Spinal cord (tissue), 10 donors: ENCODE measurements around the gene SH2D4B. TPM values are rescaled to one million over a fixed set of nuclear protein-coding genes. Genes with fewer than 3 reads are reported as not detected.
"Not testable (repeated sequence)": the region's sequence is repeated elsewhere in the genome, so short reads cannot be mapped to it uniquely, and the experiment has no call there.

ENCODE experiments used
- DNase-seq, 6 donors: peaks; one replicate each; pipeline versions ENCODE4 v3.0.0 to v3.0.0-alpha.2; 2013 to 2015; ENCODE audit warnings: low spot score in 6 of 6, low read depth in 4 of 6
- H3K27ac ChIP-seq: one replicate; pipeline ENCODE4 v1.5.1; 2013; ENCODE audit warnings: low read depth, low read length, control low read depth
- H3K27me3 ChIP-seq: one replicate; pipeline ENCODE4 v1.6.1; 2013; ENCODE audit warnings: low read length; ENCODE audit not compliant: control insufficient read depth, insufficient read depth
- H3K36me3 ChIP-seq: one replicate; pipeline ENCODE4 v1.6.1; 2013; ENCODE audit warnings: low read length; ENCODE audit not compliant: control insufficient read depth, insufficient read depth
- H3K4me1 ChIP-seq: one replicate; pipeline ENCODE4 v1.6.1; 2013; ENCODE audit warnings: low read length; ENCODE audit not compliant: control insufficient read depth, insufficient read depth
- H3K4me3 ChIP-seq: one replicate; pipeline ENCODE4 v1.5.1; 2013; ENCODE audit warnings: low read depth, low read length, control low read depth
- H3K9me3 ChIP-seq: one replicate; pipeline ENCODE4 v1.6.1; 2013; ENCODE audit warnings: low read length; ENCODE audit not compliant: control insufficient read depth, insufficient read depth
- WGBS: methylation state at CpG from one replicate; pipeline ENCODE4 v1.1.5; 2013; ENCODE audit warnings: missing lambda C conversion rate; ENCODE audit not compliant: insufficient coverage; 5-methylcytosine and 5-hydroxymethylcytosine counted together
- polyA plus RNA-seq, 2 donors: library from polyadenylated mRNA; unstranded; fragments of 120-200 nt; gene quantifications; one replicate each; pipeline ENCODE4 v1.2.1, GENCODE V29; 2013; ENCODE audit not compliant: insufficient read length in 2 of 2
- total RNA-seq, 2 donors: library from RNA; depleted of rRNA in 1 of 2; stranded (reverse); fragments of 120-200 nt in 1 of 2; fragments of >200 nt in 1 of 2; gene quantifications; one replicate each; pipeline versions ENCODE4 v1.2.3 to v1.2.4, GENCODE V29; 2013 to 2014
- donor health status: healthy.

The SH2D4B gene
- total and polyA plus RNA-seq, 4 donors: 0.11 to 0.35 (median 0.17) TPM

- H3K27me3 ChIP-seq: no peaks in the 10 kb centered on the region
- no peaks in the 10 kb centered on the region for H3K9me3 ChIP-seq
- peaks cover 15% of the 10 kb centered on the region for H3K36me3 ChIP-seq
- no peak overlapping the region for H3K27ac ChIP-seq
- H3K4me1 ChIP-seq: peaks cover 7% of the 10 kb centered on the region
- DNase-seq: no peak
- no peak overlapping the region for H3K4me3 ChIP-seq
- 87% methylated on average over 11 of the region's 12 CpGs for WGBS
Measured at GRCh38 chr10:80524190-80524909, 13.4 kb upstream of the SH2D4B start.

DNA sequence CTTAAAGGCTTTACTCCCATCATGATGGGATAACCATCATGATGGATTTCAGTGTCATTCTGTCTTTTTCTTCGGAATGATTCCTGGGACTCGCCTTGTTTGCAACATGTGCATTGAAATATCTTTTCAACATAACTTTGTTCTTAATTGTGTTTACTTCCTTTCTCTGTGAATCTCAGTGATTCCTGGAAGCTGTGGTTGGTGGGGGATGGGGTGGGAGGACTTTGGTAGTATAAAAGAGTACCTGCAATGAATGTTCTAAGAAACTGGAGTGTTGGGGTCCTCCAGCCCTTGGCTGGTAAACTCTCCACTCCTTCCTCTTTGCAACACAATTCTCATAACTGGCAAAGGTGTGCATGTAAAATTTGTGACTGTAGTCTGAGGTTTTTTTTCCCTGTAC lies 11.5 kb upstream of the SH2D4B start:
- DNase-seq: no peak
- Histone ChIP-seq H3K4me3 (no peak overlapping the region), H3K4me1 (peaks cover 7% of the 10 kb centered on the region), H3K36me3 (peaks cover 7% of the 10 kb centered on the region), H3K27ac (no peak overlapping the region), H3K9me3 (no peaks in the 10 kb centered on the region), H3K27me3 (no peaks in the 10 kb centered on the region)
- WGBS: no CpG with 5 or more reads among the region's 2 CpGs

DNA sequence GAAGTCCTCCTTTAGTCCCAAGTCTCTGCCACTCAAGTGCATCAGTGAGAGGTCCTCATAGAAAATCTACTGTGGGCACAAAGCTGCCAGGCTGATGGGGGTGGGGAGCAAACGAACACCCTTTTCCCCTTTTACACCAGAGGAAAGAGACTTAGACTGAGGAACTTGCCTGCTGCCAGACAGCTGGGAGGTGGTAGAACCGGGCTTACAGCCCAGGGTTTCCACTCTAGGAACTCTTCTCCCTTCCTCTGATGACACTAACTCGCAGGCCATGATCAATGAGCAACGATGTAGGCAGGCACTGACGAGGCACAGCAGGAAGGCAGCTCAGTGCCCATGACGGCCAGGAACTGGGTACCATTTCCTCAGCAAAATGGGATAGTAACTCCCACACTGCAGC lies 11.0 kb upstream of the SH2D4B start:
- H3K4me3 ChIP-seq: no peak overlapping the region
- 59% methylated on average over 6 of the region's 6 CpGs for WGBS
- H3K9me3 ChIP-seq: no peaks in the 10 kb centered on the region
- H3K27me3 ChIP-seq: no peaks in the 10 kb centered on the region
- no peak overlapping the region for H3K27ac ChIP-seq
- peaks cover 7% of the 10 kb centered on the region for H3K4me1 ChIP-seq
- H3K36me3 ChIP-seq: peaks cover 7% of the 10 kb centered on the region
- no peak for DNase-seq

GRCh38 chr10:80528185-80528700 lies 9.5 kb upstream of the SH2D4B start:
- no peak for DNase-seq

DNA sequence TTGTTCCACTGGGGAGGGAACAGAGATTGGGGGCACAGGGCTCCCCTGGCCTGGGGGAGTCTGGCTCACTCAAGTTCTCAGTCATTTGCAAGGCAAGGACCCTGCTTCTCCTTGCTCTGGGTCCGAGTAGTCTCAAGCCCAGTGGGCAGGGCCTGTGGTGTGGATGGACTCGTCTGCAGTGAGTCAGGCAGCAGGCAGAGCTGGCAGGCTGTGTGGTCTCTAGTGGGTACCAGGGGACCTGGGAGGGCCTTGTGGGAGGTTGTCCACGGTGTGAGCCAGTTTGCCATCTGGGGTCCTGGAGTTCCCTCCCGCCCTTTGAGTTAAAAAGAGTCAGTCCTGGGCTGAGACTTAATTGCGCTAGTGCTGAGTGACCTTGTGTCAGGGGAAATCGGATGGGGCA lies 8.8 kb upstream of the SH2D4B start:
- no peak overlapping the region for H3K4me3 ChIP-seq
- H3K4me1 ChIP-seq: peaks cover 6% of the 10 kb centered on the region
- no peak overlapping the region for H3K27ac ChIP-seq
- WGBS: 72% methylated on average over 5 of the region's 6 CpGs
- peaks cover 3% of the 10 kb centered on the region for H3K36me3 ChIP-seq
- no peaks in the 10 kb centered on the region for H3K9me3 ChIP-seq
- DNase-seq: no peak
- H3K27me3 ChIP-seq: no peaks in the 10 kb centered on the region

More at GRCh38 chr10:80528185-80528700, 9.5 kb upstream of the SH2D4B start:
- H3K27me3 ChIP-seq: no peaks in the 10 kb centered on the region
- H3K9me3 ChIP-seq: no peaks in the 10 kb centered on the region
- no peak overlapping the region for H3K4me3 ChIP-seq
- H3K27ac ChIP-seq: no peak overlapping the region
- peaks cover 7% of the 10 kb centered on the region for H3K4me1 ChIP-seq
- H3K36me3 ChIP-seq: peaks cover 4% of the 10 kb centered on the region
- 96% methylated on average over 2 of the region's 2 CpGs for WGBS

DNA sequence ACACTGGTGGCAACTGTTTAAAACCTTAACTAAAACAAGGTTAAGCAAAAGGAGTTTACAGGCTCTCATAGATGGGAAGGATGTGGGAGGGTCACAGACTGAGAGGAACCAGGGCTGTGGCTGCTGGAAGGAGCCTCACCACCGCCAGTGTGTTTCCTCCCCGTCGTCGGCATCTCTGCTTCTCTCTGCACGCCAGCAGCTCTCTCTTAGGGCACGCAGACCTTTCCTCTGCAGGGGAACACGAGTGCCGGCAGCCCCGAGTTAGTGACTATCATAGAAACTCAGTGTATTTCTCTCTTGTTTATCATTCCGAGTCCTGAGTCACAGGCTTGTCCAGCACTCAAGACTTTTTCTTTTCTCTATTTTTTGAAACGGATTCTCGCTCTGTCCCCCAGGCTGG lies 8.1 kb upstream of the SH2D4B start:
- no peak for DNase-seq
- H3K4me3 ChIP-seq: no peak overlapping the region
- no peaks in the 10 kb centered on the region for H3K9me3 ChIP-seq
- H3K36me3 ChIP-seq: no peaks in the 10 kb centered on the region
- H3K27me3 ChIP-seq: no peaks in the 10 kb centered on the region
- H3K27ac ChIP-seq: no peak overlapping the region
- WGBS: 93% methylated on average over 12 of the region's 12 CpGs
- H3K4me1 ChIP-seq: no peaks in the 10 kb centered on the region

DNA sequence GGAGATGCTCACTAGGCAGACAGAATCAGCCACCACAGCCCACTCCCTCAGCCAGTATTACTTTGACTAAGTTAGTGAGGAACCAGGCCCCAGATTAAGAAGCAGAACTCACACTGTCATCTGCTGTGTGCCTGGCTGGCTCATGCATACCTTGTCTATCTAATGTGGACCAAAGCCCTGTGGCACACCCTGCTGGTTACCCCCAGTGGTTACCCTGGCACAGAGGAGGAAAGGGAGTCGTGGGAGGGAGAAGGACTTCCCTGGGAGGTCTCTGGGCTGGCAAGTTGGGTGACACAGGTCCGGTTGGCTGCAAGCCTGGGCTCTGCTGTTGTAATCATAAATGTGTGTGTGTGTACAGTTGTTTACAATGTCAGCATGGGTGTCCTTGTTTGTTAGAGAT lies 7.5 kb upstream of the SH2D4B start:
- no peak for DNase-seq
- Histone ChIP-seq H3K27me3 (no peaks in the 10 kb centered on the region), H3K4me1 (no peaks in the 10 kb centered on the region), H3K36me3 (no peaks in the 10 kb centered on the region), H3K4me3 (no peak overlapping the region), H3K27ac (no peak overlapping the region), H3K9me3 (no peaks in the 10 kb centered on the region)
- 60% methylated on average over 2 of the region's 2 CpGs for WGBS

- 80% methylated on average over 1 of the region's 2 CpGs for WGBS
- Histone ChIP-seq H3K27me3 (no peaks in the 10 kb centered on the region), H3K27ac (no peak overlapping the region)
Measured at GRCh38 chr10:80530816-80531215, 6.9 kb upstream of the SH2D4B start.

GRCh38 chr10:80532571-80532970 lies 5.1 kb upstream of the SH2D4B start:
- H3K27me3 ChIP-seq: no peaks in the 10 kb centered on the region
- H3K27ac ChIP-seq: no peak overlapping the region
- WGBS: 94% methylated on average over 4 of the region's 4 CpGs
- H3K9me3 ChIP-seq: no peaks in the 10 kb centered on the region
- H3K4me3 ChIP-seq: no peak overlapping the region
- H3K36me3 ChIP-seq: no peaks in the 10 kb centered on the region
- peaks cover 15% of the 10 kb centered on the region for H3K4me1 ChIP-seq
- no peak for DNase-seq

More at GRCh38 chr10:80530816-80531215, 6.9 kb upstream of the SH2D4B start:
- peaks cover 4% of the 10 kb centered on the region for H3K4me1 ChIP-seq
- H3K4me3 ChIP-seq: no peak overlapping the region
- DNase-seq: no peak
- H3K36me3 ChIP-seq: no peaks in the 10 kb centered on the region
- H3K9me3 ChIP-seq: no peaks in the 10 kb centered on the region

DNA sequence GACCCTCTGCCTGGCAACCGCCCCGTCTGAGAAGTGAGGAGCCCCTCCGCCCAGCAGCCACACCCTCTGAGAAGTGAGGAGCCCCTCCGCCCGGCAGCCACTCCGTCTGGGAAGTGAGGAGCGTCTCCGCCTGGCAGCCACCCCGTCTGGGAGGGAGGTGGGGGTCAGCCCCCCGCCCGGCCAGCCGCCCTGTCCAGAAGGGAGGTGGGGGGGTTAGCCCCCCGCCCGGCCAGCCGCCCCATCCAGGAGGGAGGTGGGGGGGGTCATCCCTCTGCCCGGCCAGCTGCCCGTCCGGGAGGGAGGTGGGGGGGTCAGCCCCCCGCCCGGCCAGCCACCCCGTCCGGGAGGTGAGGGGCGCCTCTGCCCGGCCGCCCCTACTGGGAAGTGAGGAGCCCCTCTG lies 3.6 kb upstream of the SH2D4B start:
- peaks cover 27% of the 10 kb centered on the region for H3K4me1 ChIP-seq
- no CpG with 5 or more reads among the region's 25 CpGs for WGBS
- H3K27ac ChIP-seq, H3K36me3 ChIP-seq, DNase-seq, H3K4me3 ChIP-seq, H3K9me3 ChIP-seq, H3K27me3 ChIP-seq: not testable (repeated sequence)
